Measurements from ENCODE around the gene BSPRY. TPM values are rescaled to one million over a fixed set of nuclear protein-coding genes. Genes with fewer than 3 reads are reported as not detected.

The BSPRY gene
- total RNA-seq, 1 donor from 2014 or later, result 19.7 TPM

GRCh38 chr9:113368982-113369854 is 19.9 kb downstream of the BSPRY start:
- H3K27ac Mint-ChIP-seq, result no peak overlapping the region
- peaks cover 10% of the 10 kb centered on the region for H3K36me3 Mint-ChIP-seq (ENCODE audit: insufficient read depth)
- H3K9me3 Mint-ChIP-seq (ENCODE audit: low read depth), result no peaks in the 10 kb centered on the region
- H3K4me1 Mint-ChIP-seq (ENCODE audit: low read depth), result peaks cover 6% of the 10 kb centered on the region
- H3K27me3 Mint-ChIP-seq, result no peaks in the 10 kb centered on the region
- no peak overlapping the region for H3K4me3 Mint-ChIP-seq (ENCODE audit: low read depth)
- DNase-seq (ENCODE audit: low spot score, unreplicated experiment), result no peak
- no peak for TF ChIP-seq CTCF (IDR thresholded peaks at IDR 0.05; ENCODE audit: unreplicated experiment)

- no peak for DNase-seq (ENCODE audit: low spot score, unreplicated experiment)
- H3K27ac Mint-ChIP-seq, result peak overlapping the region; percentile 73
- H3K27me3 Mint-ChIP-seq, result no peaks in the 10 kb centered on the region
- H3K9me3 Mint-ChIP-seq (ENCODE audit: low read depth), result no peaks in the 10 kb centered on the region
- H3K36me3 Mint-ChIP-seq (ENCODE audit: insufficient read depth), result peaks cover 13% of the 10 kb centered on the region
- H3K4me3 Mint-ChIP-seq (ENCODE audit: low read depth), result no peak overlapping the region
- TF ChIP-seq CTCF (IDR thresholded peaks at IDR 0.05; ENCODE audit: unreplicated experiment), result no peak
- peaks cover 8% of the 10 kb centered on the region for H3K4me1 Mint-ChIP-seq (ENCODE audit: low read depth)
These were observed 20.5 kb downstream of the BSPRY start for GRCh38 chr9:113369855-113370140.

GRCh38 chr9:113370806-113371325 is 21.5 kb downstream of the BSPRY start:
- H3K4me1 Mint-ChIP-seq (ENCODE audit: low read depth), result peaks cover 18% of the 10 kb centered on the region

GRCh38 chr9:113372059-113372458 is 22.7 kb downstream of the BSPRY start:
- Mint-ChIP-seq H3K9me3 (ENCODE audit: low read depth) (no peaks in the 10 kb centered on the region), H3K4me1 (ENCODE audit: low read depth) (peaks cover 20% of the 10 kb centered on the region), H3K27me3 (no peaks in the 10 kb centered on the region), H3K27ac (peak overlapping the region; percentile 84), H3K4me3 (ENCODE audit: low read depth) (no peak overlapping the region), H3K36me3 (ENCODE audit: insufficient read depth) (peaks cover 15% of the 10 kb centered on the region)
- DNase-seq (ENCODE audit: low spot score, unreplicated experiment), result no peak
- no peak for TF ChIP-seq CTCF (IDR thresholded peaks at IDR 0.05; ENCODE audit: unreplicated experiment)

More at GRCh38 chr9:113370806-113371325, 21.5 kb downstream of the BSPRY start:
- Mint-ChIP-seq H3K9me3 (ENCODE audit: low read depth) (no peaks in the 10 kb centered on the region), H3K4me3 (ENCODE audit: low read depth) (no peak overlapping the region), H3K27me3 (no peaks in the 10 kb centered on the region), H3K27ac (peak overlapping the region; percentile 84), H3K36me3 (ENCODE audit: insufficient read depth) (peaks cover 15% of the 10 kb centered on the region)
- DNase-seq (ENCODE audit: low spot score, unreplicated experiment), result no peak
- TF ChIP-seq CTCF (IDR thresholded peaks at IDR 0.05; ENCODE audit: unreplicated experiment), result no peak

GRCh38 chr9:113373256-113373655 is 23.9 kb downstream of the BSPRY start:
- DNase-seq (ENCODE audit: low spot score, unreplicated experiment), result no peak
- peaks cover 21% of the 10 kb centered on the region for H3K4me1 Mint-ChIP-seq (ENCODE audit: low read depth)
- peak overlapping the region; percentile 87 for H3K27ac Mint-ChIP-seq

More at GRCh38 chr9:113373256-113373655, 23.9 kb downstream of the BSPRY start:
- no peaks in the 10 kb centered on the region for H3K27me3 Mint-ChIP-seq
- no peak for TF ChIP-seq CTCF (IDR thresholded peaks at IDR 0.05; ENCODE audit: unreplicated experiment)
- H3K9me3 Mint-ChIP-seq (ENCODE audit: low read depth), result no peaks in the 10 kb centered on the region
- peaks cover 15% of the 10 kb centered on the region for H3K36me3 Mint-ChIP-seq (ENCODE audit: insufficient read depth)
- peak overlapping the region; percentile 53 for H3K4me3 Mint-ChIP-seq (ENCODE audit: low read depth)
